HEK293 (cell line): ENCODE data around the gene PANK2.
"Not testable (repeated sequence)": the region's sequence is repeated elsewhere in the genome, so short reads cannot be mapped to it uniquely, and the experiment has no call there.

Experiments
- CTCF ChIA-PET: fragments of 350-600 bp; formaldehyde crosslinking; extraction: SDS; loops from one replicate; lab custom pipeline; 2021; ENCODE audit warnings: antibody characterized with exemption; lab: Yijun Ruan, JAX
- POLR2A ChIA-PET: fragments of 300-600 bp; formaldehyde crosslinking; extraction: SDS; loops from one replicate; lab custom pipeline; 2020; ENCODE audit warnings: antibody characterized with exemption, inconsistent platforms; lab: Yijun Ruan, JAX
- H3K27ac ChIP-seq: fragments of 200-500 bp; sonication (Bioruptor generic); 2 replicates; pipeline ENCODE4 v1.5.1; 2014; ENCODE audit warnings: low read depth, low read length, control low read depth, inconsistent platforms; ENCODE audit errors: extremely low read depth
- H3K36me3 ChIP-seq, 2 experiments: fragments of 200-500 bp in 1 of 2; sonication (Bioruptor generic) in 1 of 2; 1 replicate in 1 of 2; 2 replicates in 1 of 2; pipeline ENCODE4 v1.5.1; 2014 to 2017; ENCODE audit warnings: inconsistent platforms in 2 of 2, low read length in 2 of 2; ENCODE audit not compliant: control insufficient read depth in 2 of 2, insufficient read depth in 1 of 2
- H3K4me1 ChIP-seq: fragments of 200-500 bp; sonication (Bioruptor generic); 2 replicates; pipeline ENCODE4 v1.5.1; 2014; ENCODE audit warnings: mild to moderate bottlenecking, low read length, inconsistent platforms; ENCODE audit not compliant: control insufficient read depth, insufficient read depth
- H3K4me3 ChIP-seq: 2 replicates; pipeline ENCODE4 v1.5.1; 2011; ENCODE audit warnings: low read depth, mild to moderate bottlenecking, control low read depth, low read length, moderate library complexity
- H3K9me3 ChIP-seq: fragments of 200-500 bp; sonication (Bioruptor generic); 2 replicates; pipeline ENCODE4 v1.5.1; 2014; ENCODE audit warnings: low read depth, low read length, inconsistent platforms; ENCODE audit not compliant: control insufficient read depth, insufficient read depth
- OVOL3 ChIP-seq: fragments of 450-650 bp; formaldehyde crosslinking; IDR thresholded peaks from 2 replicates; pipeline ENCODE4 v1.5.1; 2016; ENCODE audit warnings: missing biosample characterization, missing genetic modification characterization
- PATZ1 ChIP-seq: fragments of 450-650 bp; formaldehyde crosslinking; IDR thresholded peaks from 2 replicates; pipeline ENCODE4 v1.5.1; 2016; ENCODE audit warnings: missing biosample characterization, missing genetic modification characterization
- PRDM6 ChIP-seq: fragments of 450-650 bp; formaldehyde crosslinking; IDR thresholded peaks from 2 replicates; pipeline ENCODE4 v1.5.1; 2017; ENCODE audit warnings: missing biosample characterization, missing genetic modification characterization
- SCRT1 ChIP-seq: fragments of 450-650 bp; formaldehyde crosslinking; IDR thresholded peaks from 2 replicates; pipeline ENCODE4 v1.5.1; 2016; ENCODE audit warnings: missing biosample characterization, missing genetic modification characterization, borderline replicate concordance
- SCRT2 ChIP-seq: fragments of 450-650 bp; formaldehyde crosslinking; IDR thresholded peaks from 2 replicates; pipeline ENCODE4 v1.5.1; 2016; ENCODE audit warnings: missing biosample characterization, missing genetic modification characterization
- WT1 ChIP-seq: fragments of 450-650 bp; formaldehyde crosslinking; IDR thresholded peaks from 2 replicates; pipeline ENCODE4 v1.5.1; 2016; ENCODE audit warnings: missing biosample characterization, missing genetic modification characterization
- ZBTB49 ChIP-seq: fragments of 450-650 bp; formaldehyde crosslinking; IDR thresholded peaks from 2 replicates; pipeline ENCODE4 v1.5.1; 2016; ENCODE audit warnings: missing biosample characterization, missing genetic modification characterization, low read depth
- ZNF10 ChIP-seq: fragments of 450-650 bp; formaldehyde crosslinking; IDR thresholded peaks from 2 replicates; pipeline ENCODE4 v1.5.1; 2017; ENCODE audit warnings: missing biosample characterization, missing genetic modification characterization
- ZNF2 ChIP-seq: fragments of 450-650 bp; formaldehyde crosslinking; IDR thresholded peaks from 2 replicates; pipeline ENCODE4 v1.5.1; 2016; ENCODE audit warnings: missing biosample characterization, missing genetic modification characterization
- ZNF202 ChIP-seq: fragments of 450-650 bp; formaldehyde crosslinking; IDR thresholded peaks from 2 replicates; pipeline ENCODE4 v1.5.1; 2016; ENCODE audit warnings: missing biosample characterization, missing genetic modification characterization, borderline replicate concordance
- ZNF274 ChIP-seq, 2 experiments: fragments of 200-500 bp in 1 of 2; fragments of 450-650 bp in 1 of 2; sonication (Bioruptor generic) in 1 of 2; formaldehyde crosslinking in 1 of 2; IDR thresholded peaks; 2 replicates each; pipeline versions ENCODE4 v1.5.1 to v1.6.1; 2014 to 2016; ENCODE audit warnings: borderline replicate concordance in 1 of 2, inconsistent platforms in 1 of 2, low read length in 1 of 2, missing biosample characterization in 1 of 2, missing genetic modification characterization in 1 of 2
- ZNF335 ChIP-seq: fragments of 450-650 bp; formaldehyde crosslinking; conservative IDR thresholded peaks from 2 replicates; pipeline ENCODE4 v1.5.1; 2016; ENCODE audit warnings: missing biosample characterization, missing genetic modification characterization
- ZNF518A ChIP-seq: fragments of 450-650 bp; formaldehyde crosslinking; conservative IDR thresholded peaks from 2 replicates; pipeline ENCODE4 v1.5.1; 2016; ENCODE audit warnings: low read depth, missing biosample characterization, missing genetic modification characterization

The PANK2 gene

GRCh38 chr20:3896853-3897583 lies 7.8 kb downstream of the PANK2 start:
- CTCF ChIA-PET = interaction anchor here (0.6 to 0.7 kb wide), 2 partner anchors 127 to 167 kb away, joined by 3 read pairs; no protein-coding TSS in a partner anchor
- POLR2A ChIA-PET = interaction anchor here (0.6 to 0.8 kb wide), 3 partner anchors 30 to 146 kb away, joined by 3 to 5 read pairs (median 3); no protein-coding TSS in a partner anchor
- Histone ChIP-seq H3K36me3 (peaks cover 21 to 29% of the 10 kb centered on the region in 2 experiments; a peak in 2 of 3 replicates), H3K4me1 (peaks cover 50% of the 10 kb centered on the region), H3K9me3 (no peaks in the 10 kb centered on the region), H3K4me3 (no peak overlapping the region), H3K27ac (peak overlapping the region; percentile 34; the same call in 1 of the 2 replicates)
- TF ChIP-seq ZNF518A (no peak), ZBTB49 (no peak), SCRT2 (tag by site-specific recombination) (peak; percentile 59), ZNF10 (tag by site-specific recombination) (peak; percentile 50; the same call in 1 of the 2 replicates), SCRT1 (tag by site-specific recombination) (peak; percentile 72)

- H3K27ac ChIP-seq, H3K9me3 ChIP-seq: not testable (repeated sequence)
- peaks cover 50% of the 10 kb centered on the region for H3K4me1 ChIP-seq
- TF ChIP-seq ZNF335 = 0 out of 2 replicates have a peak, but pooled peaks have one; percentile 30
- TF ChIP-seq, all 188 proteins: peak for 1; not testable (repeated sequence) for 187
- ChIA-PET POLR2A (interaction anchor here (0.6 kb wide), 1 partner anchor 8 kb away, joined by 7 read pairs; no protein-coding TSS in a partner anchor), CTCF (interaction anchor here (0.6 to 1.2 kb wide), 2 partner anchors 43 to 127 kb away, joined by 3 to 8 read pairs; no protein-coding TSS in a partner anchor)
- not testable (repeated sequence) for H3K4me3 ChIP-seq
- peaks cover 14 to 30% of the 10 kb centered on the region in 2 experiments; a peak in 2 of 3 replicates for H3K36me3 ChIP-seq
These were observed 9.0 kb downstream of the PANK2 start for GRCh38 chr20:3898181-3898580.

GRCh38 chr20:3898639-3899038 lies 9.5 kb downstream of the PANK2 start:
- Histone ChIP-seq H3K4me1 (peaks cover 47% of the 10 kb centered on the region), H3K4me3 (no peak overlapping the region), H3K9me3 (no peaks in the 10 kb centered on the region), H3K36me3 (peaks cover 11 to 30% of the 10 kb centered on the region in 2 experiments; a peak in 2 of 3 replicates), H3K27ac (no peak overlapping the region)
- TF ChIP-seq ZNF335 (0 out of 2 replicates have a peak, but pooled peaks have one; percentile 3), OVOL3 (tag by site-specific recombination) (no peak), ZNF274 (IDR thresholded peaks at IDR 0.05; ENCODE audit: low read length) (no peak), ZNF274 (tag by site-specific recombination; IDR thresholded peaks at IDR 0.05; ENCODE audit: borderline replicate concordance) (no peak), PRDM6 (tag by site-specific recombination) (peak; percentile 56; the same call in 1 of the 2 replicates), ZNF2 (tag by site-specific recombination) (0 out of 2 replicates have a peak, but pooled peaks have one; percentile 7), WT1 (tag by site-specific recombination) (0 out of 2 replicates have a peak, but pooled peaks have one; percentile 10), ZNF202 (tag by site-specific recombination) (no peak), PATZ1 (tag by site-specific recombination) (no peak)
- ChIA-PET CTCF (interaction anchor here (0.6 to 1.2 kb wide), 3 partner anchors 43 to 188 kb away, joined by 3 to 8 read pairs (median 3); no protein-coding TSS in a partner anchor), POLR2A (no interaction called here)
